GM21515 (cell line): Measurements from ENCODE around the gene PLA2G6.
A peak's percentile ranks its signal among the peaks of the same experiment; 100 is the strongest.

Experiments
- ATAC-seq: cut with Tn5 transposase; IDR thresholded peaks from one replicate; pipeline ENCODE4 v1.9.1; 2021; ENCODE audit not compliant: unreplicated experiment

Gene PLA2G6

DNA sequence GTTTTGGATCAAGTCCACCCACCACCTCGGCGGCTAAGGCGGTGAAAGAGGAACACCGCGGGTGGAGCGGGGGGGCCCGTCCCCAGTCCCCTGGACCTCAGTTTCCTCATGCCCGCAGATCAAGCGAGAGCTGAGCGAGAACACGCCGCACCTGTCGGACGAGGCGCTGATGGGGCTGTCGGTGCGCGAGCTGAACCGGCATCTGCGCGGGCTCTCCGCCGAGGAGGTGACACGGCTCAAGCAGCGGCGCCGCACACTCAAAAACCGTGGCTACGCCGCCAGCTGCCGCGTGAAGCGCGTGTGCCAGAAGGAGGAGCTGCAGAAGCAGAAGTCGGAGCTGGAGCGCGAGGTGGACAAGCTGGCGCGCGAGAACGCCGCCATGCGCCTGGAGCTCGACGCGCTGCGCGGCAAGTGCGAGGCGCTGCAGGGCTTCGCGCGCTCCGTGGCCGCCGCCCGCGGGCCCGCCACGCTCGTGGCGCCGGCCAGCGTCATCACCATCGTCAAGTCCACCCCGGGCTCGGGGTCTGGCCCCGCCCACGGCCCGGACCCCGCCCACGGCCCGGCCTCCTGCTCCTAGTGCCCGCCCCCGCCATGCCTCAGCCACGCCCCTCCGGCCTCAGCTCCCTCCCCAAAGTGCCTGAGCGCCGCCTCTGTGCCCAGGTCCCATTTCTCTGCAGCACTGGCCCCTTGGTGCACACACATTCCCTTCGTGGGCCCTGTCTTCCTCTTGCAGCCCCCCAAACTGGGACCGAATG is 32.8 kb upstream of the PLA2G6 start:
- no peak for ATAC-seq

DNA sequence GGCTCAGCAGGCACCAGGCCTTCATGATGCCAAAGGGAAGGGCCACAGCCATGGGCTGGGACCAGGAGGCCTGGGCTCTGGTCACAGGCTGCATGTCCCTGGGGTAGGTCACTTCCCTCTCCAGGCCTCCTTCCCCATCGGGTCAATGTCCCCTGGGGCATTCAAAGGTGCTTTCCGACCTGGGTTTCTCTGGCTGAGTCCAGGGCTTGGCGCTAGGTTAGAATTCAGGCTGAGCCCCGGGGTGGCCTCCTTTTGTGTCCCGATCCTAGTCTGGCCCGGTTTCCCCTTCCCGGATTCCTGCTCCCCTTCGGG is 32.3 kb upstream of the PLA2G6 start:
- no peak for ATAC-seq

DNA sequence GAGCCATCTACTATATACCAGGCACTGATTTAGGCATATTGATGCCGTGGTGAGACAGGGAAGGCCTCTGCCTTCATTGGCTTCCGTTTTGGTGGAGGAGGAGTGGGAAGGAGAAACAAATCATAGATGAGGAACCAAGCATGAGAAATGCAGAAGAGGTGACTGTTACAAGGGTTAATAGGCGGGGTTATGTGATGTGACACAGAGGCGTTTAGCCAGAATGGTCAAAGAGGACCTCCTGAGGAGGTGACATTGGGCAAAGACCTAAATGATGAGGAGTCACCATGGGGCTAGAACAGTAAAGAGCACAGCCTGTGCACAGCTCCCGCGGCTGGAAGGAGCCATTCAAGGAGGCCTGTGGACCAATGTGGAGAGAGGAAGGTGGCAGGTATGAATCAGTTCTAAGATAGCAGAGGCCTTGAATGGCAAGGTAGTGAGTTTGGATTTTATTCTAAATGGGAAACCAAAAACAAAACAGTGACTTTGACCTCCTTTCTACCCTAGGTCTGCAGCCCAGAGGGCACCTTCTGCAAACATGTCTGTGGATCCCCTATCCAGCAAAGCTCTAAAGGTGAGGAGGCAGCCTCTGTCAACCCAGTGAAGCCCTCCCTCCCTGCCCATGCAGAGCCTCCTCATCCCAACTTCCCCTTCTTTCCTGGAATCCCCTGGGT is 31.8 kb upstream of the PLA2G6 start:
- ATAC-seq = no peak

DNA sequence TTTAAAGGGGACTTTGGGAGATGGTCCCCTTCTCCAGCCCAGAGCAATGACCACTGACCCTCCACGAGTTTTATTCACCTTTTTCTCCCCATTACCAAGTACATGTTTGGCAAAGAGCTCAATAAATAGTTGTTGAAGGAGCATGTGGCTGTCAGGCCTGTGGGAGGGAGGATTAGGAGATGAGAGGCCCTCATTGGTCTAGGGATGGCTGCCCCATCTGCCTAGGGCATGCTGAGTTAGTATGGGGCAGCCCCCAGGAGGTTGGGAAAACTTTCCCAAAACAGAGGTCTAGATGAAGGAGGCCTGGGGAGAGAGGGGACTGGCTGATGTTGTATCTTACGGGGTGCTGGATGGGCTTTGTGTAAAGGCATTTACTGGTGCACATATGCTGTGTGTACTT is 30.8 kb upstream of the PLA2G6 start:
- ATAC-seq = no peak

- no peak for ATAC-seq
Measured at GRCh38 chr22:38211556-38211955, 29.9 kb upstream of the PLA2G6 start.

DNA sequence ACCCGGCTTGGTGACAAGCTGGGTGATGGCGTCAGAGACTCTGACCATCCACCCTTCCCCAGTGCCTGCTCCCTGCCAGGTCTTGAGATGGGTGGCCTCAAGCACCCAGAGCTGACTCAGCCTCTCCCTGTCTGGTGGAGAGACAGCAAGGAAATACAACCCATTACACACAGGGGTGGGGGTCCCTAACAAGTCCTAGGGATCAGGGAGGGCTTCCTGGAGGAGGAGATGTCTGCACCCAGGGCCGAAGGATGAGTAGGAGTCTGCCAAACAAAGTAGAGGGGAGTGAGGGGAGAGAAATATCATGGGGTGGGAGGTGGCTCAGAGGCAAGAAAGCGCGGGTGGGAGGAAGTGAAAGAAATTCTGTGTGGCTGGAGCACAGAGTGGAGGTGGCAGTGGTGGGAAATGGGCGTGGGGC is 26.9 kb upstream of the PLA2G6 start:
- no peak for ATAC-seq

- ATAC-seq = no peak
Measured at GRCh38 chr22:38207898-38208432, 26.3 kb upstream of the PLA2G6 start.

DNA sequence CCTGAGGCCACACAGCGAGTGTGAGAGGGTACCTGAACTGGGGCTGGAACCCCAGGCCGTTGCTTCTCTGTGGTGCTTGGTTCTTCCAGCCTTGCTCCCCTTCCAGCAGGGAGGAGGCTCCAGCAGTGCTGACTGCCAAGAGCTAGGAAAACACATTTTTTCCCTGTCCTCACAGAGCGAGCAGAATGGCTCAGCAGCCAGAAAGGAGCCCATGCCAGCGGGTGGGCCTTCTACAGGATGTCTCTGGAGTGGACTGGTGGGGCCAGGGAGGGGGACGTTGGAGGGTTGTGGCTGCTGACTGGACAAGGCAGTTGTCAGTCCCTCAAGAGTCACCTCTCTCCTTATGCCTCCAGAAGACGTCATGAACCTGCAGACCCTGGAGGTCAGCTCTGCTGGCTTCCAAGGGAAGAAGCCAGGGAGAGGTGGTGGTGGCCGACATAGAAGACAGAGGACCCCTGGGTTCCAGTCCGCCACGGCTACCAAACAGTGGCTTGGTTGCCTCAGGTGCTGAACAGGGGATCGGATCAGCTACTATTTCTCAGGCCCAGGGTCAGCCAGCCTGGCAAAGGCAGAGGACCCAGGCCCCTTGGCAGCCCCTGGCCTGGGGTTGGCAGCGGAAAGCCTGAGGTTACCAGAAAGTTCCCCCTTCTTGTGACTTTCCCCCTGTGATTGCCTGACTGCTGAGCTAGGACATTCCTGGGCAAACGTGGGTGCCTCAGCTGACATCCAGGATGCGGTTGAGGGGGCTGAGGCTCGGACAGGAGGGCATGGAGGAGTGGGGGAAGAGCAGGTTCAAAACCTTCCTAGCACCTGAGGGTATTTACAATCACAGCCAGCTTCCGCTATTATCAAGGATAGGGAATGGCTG is 23.9 kb upstream of the PLA2G6 start:
- ATAC-seq = no peak

DNA sequence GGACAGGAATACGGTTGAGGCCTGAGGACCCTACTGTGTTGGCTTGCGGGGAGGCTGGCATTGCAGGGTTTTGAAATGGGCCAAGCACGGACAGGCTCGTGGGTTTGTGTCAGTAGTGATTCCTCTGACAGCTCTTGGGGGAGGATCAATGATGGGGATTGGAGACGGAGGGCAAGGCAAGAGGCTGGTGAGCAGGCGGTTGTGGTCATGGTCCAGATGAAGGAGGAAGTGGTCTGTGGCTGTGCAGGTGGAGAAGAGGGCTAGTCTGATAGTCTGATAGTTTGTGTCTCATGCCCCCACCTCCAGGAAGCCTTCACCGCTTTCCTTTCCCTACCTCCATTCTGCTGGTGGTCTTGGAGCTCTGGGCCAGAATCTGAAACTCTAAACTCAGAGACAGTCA is 23.2 kb upstream of the PLA2G6 start:
- no peak for ATAC-seq

- ATAC-seq = no peak
Measured at GRCh38 chr22:38203855-38204514, 22.4 kb upstream of the PLA2G6 start.

DNA sequence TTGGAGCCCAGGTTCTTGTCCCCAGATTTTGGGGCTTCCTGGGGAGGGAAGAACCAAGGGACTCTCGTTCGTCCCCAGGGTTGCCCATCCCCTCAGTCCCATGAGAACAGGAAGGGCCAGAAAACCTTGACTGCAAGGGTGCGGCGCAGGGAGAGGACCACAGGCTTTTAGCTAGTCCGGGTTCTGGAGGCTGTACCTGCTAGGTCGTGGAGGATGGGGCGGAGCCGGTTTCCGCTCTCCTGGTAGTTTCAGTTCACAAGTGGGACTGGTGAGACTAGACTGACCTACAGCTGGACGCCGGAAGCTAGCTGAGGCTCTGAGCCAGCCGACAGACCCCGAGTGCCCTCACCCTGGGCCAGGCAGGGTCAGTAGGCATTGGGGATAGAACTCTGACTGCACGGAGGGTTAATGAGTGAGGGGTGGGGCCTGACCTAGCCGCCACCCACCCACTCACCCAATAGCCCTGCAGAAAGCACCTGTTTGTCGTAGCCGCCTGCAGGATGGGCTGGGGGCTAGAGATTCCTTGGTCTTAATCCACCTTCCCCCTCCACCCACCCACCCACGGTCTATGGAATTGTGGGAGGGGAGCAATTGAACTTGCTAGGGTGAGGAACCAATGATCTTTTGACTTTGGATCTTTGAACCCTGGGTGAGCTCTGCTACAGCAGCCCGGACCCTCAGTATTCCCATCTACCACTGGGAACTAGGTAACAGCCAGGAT is 21.6 kb upstream of the PLA2G6 start:
- ATAC-seq = no peak

DNA sequence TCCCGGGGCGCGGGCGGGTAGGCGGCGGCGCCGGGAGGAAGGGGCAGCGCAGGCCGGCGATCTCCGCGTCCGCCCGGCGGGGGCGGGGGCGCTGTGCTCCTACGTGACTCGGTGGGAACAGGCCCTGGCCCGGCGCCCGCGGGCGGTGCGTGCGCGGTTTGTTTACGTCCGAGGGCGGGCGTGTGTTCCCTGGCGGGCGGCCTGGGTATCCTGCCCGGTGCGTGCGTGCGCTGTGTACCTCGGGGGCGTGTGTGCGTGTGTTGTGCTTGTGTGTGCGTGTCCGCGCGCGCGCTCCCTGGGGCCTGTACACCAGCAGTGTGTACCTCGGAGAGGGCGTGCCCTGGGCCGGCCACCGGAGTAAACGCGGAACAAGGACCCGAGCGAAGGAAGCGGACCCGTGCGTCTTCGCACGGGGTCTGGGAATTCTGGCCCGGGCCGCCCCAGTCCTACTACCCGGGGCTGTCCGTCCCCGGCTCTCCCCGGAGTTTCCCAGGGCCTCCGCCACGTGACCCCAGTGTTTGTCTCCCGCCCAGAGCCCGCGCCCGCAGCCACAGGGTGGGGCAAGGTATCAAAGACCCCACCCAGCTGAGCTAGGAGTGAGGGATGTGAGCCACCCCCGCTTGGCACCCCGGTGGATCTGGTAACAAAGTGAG is 20.9 kb upstream of the PLA2G6 start:
- peak; percentile 27 for ATAC-seq

DNA sequence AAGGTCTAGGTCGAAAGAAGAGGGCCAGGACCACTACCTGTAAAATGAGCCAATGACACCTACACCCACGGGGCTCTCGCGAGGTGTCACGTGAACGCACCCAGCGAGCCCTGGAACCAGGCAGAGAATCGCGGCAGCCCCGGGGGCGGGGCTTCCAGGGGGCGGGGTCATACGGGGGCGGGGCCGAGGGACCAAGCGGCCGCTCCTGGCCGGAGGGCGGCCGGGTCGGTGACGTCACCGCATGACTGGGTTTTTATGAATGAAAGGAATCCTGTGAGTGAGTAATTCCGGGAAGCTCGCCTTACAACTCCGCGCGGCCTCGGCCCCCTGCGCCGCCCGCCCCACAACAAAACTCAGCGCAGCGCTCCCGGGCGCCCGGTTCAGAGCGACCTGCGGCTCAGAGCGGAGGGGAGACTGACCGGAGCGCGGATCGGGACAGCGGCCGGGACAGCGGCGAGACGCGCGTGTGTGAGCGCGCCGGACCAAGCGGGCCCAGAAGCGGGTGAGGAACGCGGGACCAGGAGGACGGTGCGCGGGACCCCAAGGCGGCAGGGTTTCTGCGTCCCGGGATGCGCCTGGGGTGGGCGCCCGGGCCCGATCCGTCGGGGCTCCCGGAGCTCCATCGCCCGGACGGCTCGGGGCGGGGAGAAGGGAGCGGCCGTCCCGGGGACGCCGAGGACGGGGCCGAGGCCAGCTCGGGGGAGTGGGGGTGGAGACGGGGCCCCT is 20.2 kb upstream of the PLA2G6 start, which contains the start of gene MAFF:
Gene MAFF (plus strand): TSS at position 284 of the 726 bp plus-strand sequence. CDS start 11,860 bp downstream, outside the sequence.
- peak; percentile 40 for ATAC-seq

DNA sequence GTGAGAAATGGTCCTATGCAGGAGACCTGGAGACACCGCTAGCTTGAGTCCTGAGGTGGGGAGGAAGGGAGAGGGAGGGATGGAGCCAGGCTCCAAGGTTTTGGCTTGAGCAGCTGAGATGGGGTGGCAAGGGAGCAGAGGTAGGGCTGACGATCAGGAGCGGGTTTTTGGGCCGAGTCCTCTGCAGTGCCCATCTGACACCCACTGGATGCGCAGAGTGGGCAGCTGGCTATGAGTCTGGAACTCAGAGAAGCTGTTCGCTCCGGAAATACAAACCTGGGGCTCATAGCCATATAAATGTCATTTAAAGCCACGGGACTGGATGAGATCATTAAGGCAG is 19.7 kb upstream of the PLA2G6 start:
- ATAC-seq = peak; percentile 2

DNA sequence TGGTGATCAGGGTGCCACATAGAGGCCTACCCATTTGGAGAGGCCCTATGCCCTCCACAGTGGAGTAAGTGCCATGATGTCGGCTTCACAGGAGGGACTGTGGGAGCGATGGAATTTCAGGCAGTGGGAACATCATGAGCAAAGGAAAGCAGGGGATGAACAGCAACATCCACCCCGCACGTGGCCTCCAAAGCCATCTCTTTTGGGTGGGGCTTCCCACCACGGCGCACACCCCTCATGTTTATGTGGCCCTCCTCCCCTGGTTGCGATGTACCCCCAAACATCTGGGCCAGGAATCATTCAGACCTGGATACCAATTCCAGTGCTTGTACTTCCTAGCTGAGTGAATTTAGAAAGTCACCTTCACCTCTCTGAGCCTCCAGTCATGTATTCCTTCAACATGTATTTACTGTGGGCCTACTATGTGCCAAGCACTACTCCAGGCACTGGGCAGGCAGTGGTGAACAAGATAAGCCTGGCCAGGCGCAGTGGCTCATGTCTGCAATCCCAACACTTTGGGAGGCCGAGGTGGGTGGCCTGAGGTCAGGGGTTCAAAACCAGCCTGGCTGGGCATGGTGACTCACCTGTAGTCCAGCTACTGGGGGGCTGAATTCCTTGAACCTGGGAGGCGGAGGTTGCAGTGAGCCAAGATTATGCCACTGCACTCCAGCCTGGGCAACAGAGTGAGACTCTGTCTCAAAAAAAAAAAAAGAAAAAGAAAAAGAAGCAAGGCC is 18.4 kb upstream of the PLA2G6 start:
- ATAC-seq = no peak

DNA sequence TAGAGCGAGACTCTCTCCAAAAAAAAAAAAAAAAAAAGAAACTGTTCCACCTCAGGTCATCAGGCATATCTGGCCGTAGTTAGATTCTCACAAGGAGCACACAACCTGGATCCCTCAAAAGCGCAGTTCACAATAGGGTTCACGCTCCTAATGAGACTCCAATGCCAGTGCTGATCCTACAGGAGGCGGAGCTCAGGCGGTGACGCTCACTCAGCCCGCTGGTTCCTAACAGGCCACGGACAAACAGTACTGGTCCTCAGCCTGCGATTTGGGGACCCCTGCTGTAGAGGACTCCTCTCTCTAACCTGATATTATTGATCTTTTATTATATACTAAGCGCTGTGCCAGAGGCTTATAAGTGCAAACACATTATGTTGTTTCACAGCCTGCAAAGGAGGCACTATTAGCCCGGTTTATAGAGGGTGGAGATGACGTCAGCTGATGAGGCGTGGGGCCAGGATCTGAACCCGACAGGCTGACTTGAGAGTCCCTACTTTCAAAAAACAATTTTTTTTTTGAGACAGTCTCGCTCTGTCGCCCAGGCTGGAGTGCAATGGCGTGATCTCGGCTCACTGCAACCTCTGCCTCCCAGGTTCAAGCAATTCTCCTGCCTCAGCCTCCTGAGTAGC is 15.3 kb upstream of the PLA2G6 start:
- ATAC-seq = no peak

DNA sequence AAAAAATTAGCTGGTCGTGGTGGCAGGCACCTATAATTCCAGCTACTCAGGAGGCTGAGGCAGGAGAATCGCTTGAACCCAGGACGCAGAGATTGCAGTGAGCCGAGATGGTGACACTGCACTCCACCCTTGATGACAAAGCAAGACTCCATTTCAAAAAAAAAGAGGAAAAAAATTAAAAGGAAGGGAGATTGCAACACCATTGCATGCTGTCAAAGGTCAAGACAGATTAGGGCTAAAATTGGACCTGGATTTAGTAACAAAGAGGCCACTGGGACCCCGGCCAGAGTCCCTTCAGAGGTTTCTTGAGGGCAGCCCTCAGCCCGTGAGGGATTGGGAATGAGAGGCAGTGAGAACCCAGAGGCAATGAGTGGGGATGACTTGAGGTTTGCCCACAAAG is 11.9 kb upstream of the PLA2G6 start:
- ATAC-seq = no peak

DNA sequence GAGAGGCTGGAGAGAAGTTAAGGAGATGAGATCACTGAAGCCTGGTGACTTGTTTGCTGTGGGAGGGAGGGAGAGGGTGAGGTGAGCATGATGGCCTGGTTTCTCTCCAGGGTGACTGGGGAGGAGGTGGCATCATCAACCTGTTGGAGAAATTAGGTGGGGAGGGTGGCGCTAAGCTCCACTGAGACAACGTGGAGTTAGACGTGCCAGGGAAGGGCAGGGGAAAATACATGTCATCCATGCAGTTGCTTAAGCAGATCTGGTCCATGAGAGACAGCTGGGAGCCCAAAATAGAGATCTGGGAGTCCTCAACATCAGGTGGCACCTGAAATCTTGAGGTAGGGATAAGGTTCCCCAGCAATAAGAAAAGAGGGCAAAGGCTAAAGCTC is 10.8 kb upstream of the PLA2G6 start:
- no peak for ATAC-seq
